A673 (cell line): ENCODE results near the gene DHDH. TPM values are rescaled to one million over a fixed set of nuclear protein-coding genes. Genes with fewer than 3 reads are reported as not detected.

ENCODE experiments used
- BruUV-seq: library from RNA; stranded (reverse); fragments of 400-500 nt; replicated peaks from 2 replicates; lab custom pipeline; 2021; lab: Mats Ljungman, UMichigan
- CTCF ChIA-PET: fragments of 300-600 bp; sonication (Branson Sonifier 250); formaldehyde crosslinking; loops from one replicate; lab custom pipeline; 2022; ENCODE audit warnings: antibody characterized with exemption; lab: Charles Lee
- POLR2A ChIA-PET: fragments of 300-600 bp; sonication (Branson Sonifier 250); formaldehyde crosslinking; loops from one replicate; lab custom pipeline; 2022; ENCODE audit warnings: antibody characterized with exemption; ENCODE audit not compliant: low non-redundant PET; lab: Charles Lee
- DNase-seq: peaks from one replicate; pipeline ENCODE4 v3.0.0-alpha.2; 2015; ENCODE audit warnings: low spot score
- H3K27ac ChIP-seq: fragments of 200-600 bp; sonication (generic); 2 replicates; pipeline ENCODE4 v1.5.1; 2016; ENCODE audit warnings: mixed run types, low read depth, mild to moderate bottlenecking, mixed read lengths, antibody characterized with exemption, low read length; ENCODE audit not compliant: poor library complexity, severe bottlenecking
- H3K27me3 ChIP-seq: fragments of 200-600 bp; sonication (generic); replicated peaks from 2 replicates; pipeline ENCODE4 v1.6.1; 2017; ENCODE audit warnings: mixed run types, low read depth, mild to moderate bottlenecking, mixed read lengths, antibody characterized with exemption, low read length; ENCODE audit not compliant: insufficient read depth, poor library complexity
- H3K36me3 ChIP-seq: fragments of 200-600 bp; sonication (generic); 2 replicates; pipeline ENCODE4 v1.6.1; 2016; ENCODE audit warnings: mixed run types, mild to moderate bottlenecking, mixed read lengths, antibody characterized with exemption, low read length; ENCODE audit not compliant: insufficient read depth, poor library complexity, severe bottlenecking
- H3K4me1 ChIP-seq: fragments of 200-600 bp; sonication (generic); 2 replicates; pipeline ENCODE4 v1.6.1; 2017; ENCODE audit warnings: mixed run types, mild to moderate bottlenecking, mixed read lengths, antibody characterized with exemption, low read length; ENCODE audit not compliant: insufficient read depth, poor library complexity, severe bottlenecking
- H3K4me3 ChIP-seq: fragments of 200-600 bp; sonication (generic); 2 replicates; pipeline ENCODE4 v1.5.1; 2016; ENCODE audit warnings: low read depth, mixed run types, mild to moderate bottlenecking, mixed read lengths, low read length; ENCODE audit not compliant: poor library complexity, severe bottlenecking
- H3K9me3 ChIP-seq: fragments of 200-600 bp; sonication (generic); 2 replicates; pipeline ENCODE4 v1.6.1; 2016; ENCODE audit warnings: mixed run types, low read depth, mild to moderate bottlenecking, mixed read lengths, antibody characterized with exemption, low read length; ENCODE audit not compliant: poor library complexity, severe bottlenecking
- EZH2 ChIP-seq: fragments of 200-600 bp; sonication (generic); IDR thresholded peaks from 2 replicates; pipeline ENCODE4 v1.6.1; 2017; ENCODE audit warnings: borderline replicate concordance, low read depth, mild to moderate bottlenecking, mixed read lengths, antibody characterized with exemption, low read length; ENCODE audit not compliant: poor library complexity, severe bottlenecking
- intact Hi-C: fragments of 100-400 bp; cut with micrococcal nuclease; formaldehyde crosslinking; loops from one replicate; pipeline ENCODE4 v1.10.0; 2022; ENCODE audit not compliant: unreplicated experiment
- total RNA-seq: library from RNA; stranded (reverse); gene quantifications from 2 replicates; pipeline ENCODE4 v1.2.3, GENCODE V29; 2021
- TF ChIP-seq, protein P1 (sequence below): fragments of 300-800, 200-600 bp; sonication (generic); conservative IDR thresholded peaks from 2 replicates; pipeline ENCODE4 v1.5.1; 2017; ENCODE audit warnings: low read depth, mild to moderate bottlenecking, antibody characterized with exemption, low read length, moderate library complexity, mixed read lengths

Gene DHDH
- total RNA-seq, 1 experiment from 2014 or later = not detected

DNA sequence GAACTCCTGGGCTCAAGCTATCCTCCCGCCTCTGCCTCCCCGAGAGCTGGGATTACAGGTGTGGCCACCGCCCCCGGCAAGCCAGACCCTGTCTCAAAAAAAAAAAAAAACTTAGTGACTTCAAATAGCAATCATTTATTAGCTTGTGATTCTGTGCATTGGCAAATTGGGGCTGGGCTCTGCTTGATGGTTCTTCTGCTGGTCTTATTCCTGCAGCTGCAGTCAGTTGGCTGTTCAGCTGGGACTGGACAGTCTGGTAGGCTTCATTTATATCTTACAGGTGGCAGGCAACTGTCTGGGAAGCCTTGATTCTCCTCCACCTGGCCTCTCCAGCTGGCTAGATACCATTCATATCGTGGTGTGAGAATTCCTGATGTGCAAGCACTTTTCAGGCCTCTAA, 7.4 kb downstream of the DHDH start:
- no peak for DNase-seq
- H3K36me3 ChIP-seq = no peaks in the 10 kb centered on the region
- no peaks in the 10 kb centered on the region for H3K4me1 ChIP-seq
- intact Hi-C loops = no loop called here
- no TSS peak for BruUV-seq
- H3K27me3 ChIP-seq = no peaks in the 10 kb centered on the region
- peaks cover 4% of the 10 kb centered on the region for H3K9me3 ChIP-seq
- ChIA-PET POLR2A (no interaction called here), CTCF (no interaction called here)
- no peak for TF ChIP-seq EZH2
- TF ChIP-seq, protein P1, sequence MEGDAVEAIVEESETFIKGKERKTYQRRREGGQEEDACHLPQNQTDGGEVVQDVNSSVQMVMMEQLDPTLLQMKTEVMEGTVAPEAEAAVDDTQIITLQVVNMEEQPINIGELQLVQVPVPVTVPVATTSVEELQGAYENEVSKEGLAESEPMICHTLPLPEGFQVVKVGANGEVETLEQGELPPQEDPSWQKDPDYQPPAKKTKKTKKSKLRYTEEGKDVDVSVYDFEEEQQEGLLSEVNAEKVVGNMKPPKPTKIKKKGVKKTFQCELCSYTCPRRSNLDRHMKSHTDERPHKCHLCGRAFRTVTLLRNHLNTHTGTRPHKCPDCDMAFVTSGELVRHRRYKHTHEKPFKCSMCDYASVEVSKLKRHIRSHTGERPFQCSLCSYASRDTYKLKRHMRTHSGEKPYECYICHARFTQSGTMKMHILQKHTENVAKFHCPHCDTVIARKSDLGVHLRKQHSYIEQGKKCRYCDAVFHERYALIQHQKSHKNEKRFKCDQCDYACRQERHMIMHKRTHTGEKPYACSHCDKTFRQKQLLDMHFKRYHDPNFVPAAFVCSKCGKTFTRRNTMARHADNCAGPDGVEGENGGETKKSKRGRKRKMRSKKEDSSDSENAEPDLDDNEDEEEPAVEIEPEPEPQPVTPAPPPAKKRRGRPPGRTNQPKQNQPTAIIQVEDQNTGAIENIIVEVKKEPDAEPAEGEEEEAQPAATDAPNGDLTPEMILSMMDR = no peak
- H3K4me3 ChIP-seq = no peak overlapping the region
- no peak overlapping the region for H3K27ac ChIP-seq

DNA sequence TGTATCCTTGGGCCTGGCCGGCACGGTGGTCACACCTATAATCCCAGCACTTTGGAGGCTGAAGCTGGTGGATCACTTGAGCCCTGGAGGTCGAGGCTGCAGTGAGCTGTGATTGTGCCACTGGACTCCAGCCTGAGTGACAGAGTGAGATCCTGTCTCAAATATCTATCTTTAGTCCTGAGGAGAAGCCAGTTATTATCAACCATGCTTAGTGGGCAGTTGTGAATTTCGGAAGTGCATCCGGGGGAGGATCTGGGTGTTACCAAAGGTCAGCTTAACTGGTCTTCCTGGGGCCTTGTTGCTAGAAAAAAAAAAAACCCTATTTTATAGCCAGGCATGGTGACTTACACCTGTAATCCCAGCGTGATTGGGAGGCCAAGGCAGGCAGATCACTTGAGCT, 9.6 kb downstream of the DHDH start:
- no peaks in the 10 kb centered on the region for H3K27me3 ChIP-seq
- no peaks in the 10 kb centered on the region for H3K4me1 ChIP-seq
- no peaks in the 10 kb centered on the region for H3K36me3 ChIP-seq
- H3K9me3 ChIP-seq = peaks cover 4% of the 10 kb centered on the region
- ChIA-PET POLR2A (no interaction called here), CTCF (no interaction called here)
- no peak overlapping the region for H3K4me3 ChIP-seq
- H3K27ac ChIP-seq = no peak overlapping the region
- TF ChIP-seq, protein P1 = no peak
- TF ChIP-seq EZH2 = no peak
- no peak for DNase-seq
- intact Hi-C loops = no loop called here
- BruUV-seq = no TSS peak

DNA sequence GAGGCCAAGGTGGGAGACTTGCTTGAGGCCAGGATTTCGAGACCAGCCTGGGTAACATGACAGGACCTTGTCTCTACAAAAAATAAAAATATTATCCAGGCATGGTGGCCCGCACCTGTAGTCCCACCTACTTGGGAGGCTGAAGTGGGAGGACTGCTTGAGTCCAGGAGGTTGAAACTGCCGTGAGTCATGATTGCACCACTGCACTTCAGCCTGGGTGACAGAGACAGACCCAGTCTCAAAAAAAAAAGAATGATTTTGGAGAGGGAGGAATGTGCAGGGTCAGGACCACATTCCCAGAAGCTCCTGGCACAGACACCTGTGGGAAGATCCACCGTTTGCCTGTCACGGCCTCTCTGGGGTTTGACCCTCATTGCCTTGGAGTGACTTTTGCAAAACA, 11.9 kb downstream of the DHDH start:
- DNase-seq = no peak
- Histone ChIP-seq H3K27ac (no peak overlapping the region), H3K36me3 (no peaks in the 10 kb centered on the region), H3K4me1 (no peaks in the 10 kb centered on the region), H3K9me3 (peaks cover 4% of the 10 kb centered on the region), H3K27me3 (no peaks in the 10 kb centered on the region), H3K4me3 (no peak overlapping the region)
- ChIA-PET POLR2A (no interaction called here), CTCF (no interaction called here)
- TF ChIP-seq EZH2 = no peak
- TF ChIP-seq, protein P1 = no peak
- no TSS peak for BruUV-seq
- intact Hi-C loops = no loop called here
